Stimulated activated CD4-positive, alpha-beta T cell treated with anti-CD3 and anti-CD28 coated beads, Interleukin-15, amount 100 ng/mL, for 24 hours (primary cell): Measurements from ENCODE around the gene TSNAX.
"Not testable (repeated sequence)": the region's sequence is repeated elsewhere in the genome, so short reads cannot be mapped to it uniquely, and the experiment has no call there.

ENCODE experiments used
- DNase-seq: peaks from one replicate; pipeline ENCODE4 v3.0.0-alpha.2; 2020

TSNAX gene

GRCh38 chr1:231528172-231529029 lies at the start of gene TSNAX:
TSNAX (plus strand) TSS chr1:231528669; CDS start chr1:231528811, 142 bp downstream.
- peak; percentile 92 for DNase-seq

- DNase-seq, result no peak
These were observed 49.7 kb upstream of the TSNAX start for GRCh38 chr1:231478811-231479210.

- no peak for DNase-seq
These were observed 48.5 kb upstream of the TSNAX start for GRCh38 chr1:231480008-231480407.

GRCh38 chr1:231481289-231481688 lies 47.2 kb upstream of the TSNAX start:
- DNase-seq, result no peak

- DNase-seq, result no peak
These were observed 43.3 kb upstream of the TSNAX start for GRCh38 chr1:231485029-231485784.

- DNase-seq, result no peak
These were observed 41.5 kb upstream of the TSNAX start for GRCh38 chr1:231487019-231487418.

- DNase-seq, result no peak
These were observed 40.6 kb upstream of the TSNAX start for GRCh38 chr1:231487910-231488309.

GRCh38 chr1:231493421-231494185 lies 34.9 kb upstream of the TSNAX start:
- no peak for DNase-seq

- DNase-seq, result no peak
These were observed 33.9 kb upstream of the TSNAX start for GRCh38 chr1:231494439-231495110.

GRCh38 chr1:231497629-231498152 lies 30.8 kb upstream of the TSNAX start:
- no peak for DNase-seq

GRCh38 chr1:231499148-231499763 lies 29.2 kb upstream of the TSNAX start:
- DNase-seq, result no peak

GRCh38 chr1:231500666-231501065 lies 27.8 kb upstream of the TSNAX start:
- DNase-seq, result no peak

- DNase-seq, result not testable (repeated sequence)
These were observed 25.3 kb upstream of the TSNAX start for GRCh38 chr1:231503168-231503567.

GRCh38 chr1:231507476-231508355 lies 20.8 kb upstream of the TSNAX start:
- DNase-seq, result no peak

- DNase-seq, result no peak
These were observed 20.0 kb upstream of the TSNAX start for GRCh38 chr1:231508497-231508896.

- no peak for DNase-seq
These were observed 19.5 kb upstream of the TSNAX start for GRCh38 chr1:231508941-231509340.

GRCh38 chr1:231512147-231512698 lies 16.2 kb upstream of the TSNAX start:
- DNase-seq, result no peak

GRCh38 chr1:231515748-231516147 lies 12.7 kb upstream of the TSNAX start:
- DNase-seq, result no peak

- no peak for DNase-seq
These were observed 11.4 kb upstream of the TSNAX start for GRCh38 chr1:231517076-231517475.

GRCh38 chr1:231518485-231519034 lies 9.9 kb upstream of the TSNAX start:
- no peak for DNase-seq
